H9 (cell line): ENCODE measurements around the gene STAB1. TPM values are rescaled to one million over a fixed set of nuclear protein-coding genes. Genes with fewer than 3 reads are reported as not detected.

ENCODE experiments used
- DNase-seq: peaks from one replicate; pipeline ENCODE4 v3.0.0-alpha.2; 2017
- H2AFZ ChIP-seq: one replicate; pipeline ENCODE4 v1.6.1; 2013; ENCODE audit warnings: mild to moderate bottlenecking, low read length, control low read depth, moderate library complexity
- H2AK5ac ChIP-seq: 2 replicates; pipeline ENCODE4 v1.6.1; 2013; ENCODE audit warnings: low read length, control low read depth, mixed read lengths; ENCODE audit not compliant: insufficient read length
- H2BK120ac ChIP-seq: one replicate; pipeline ENCODE4 v1.6.1; 2013; ENCODE audit warnings: low read depth, mild to moderate bottlenecking, low read length, control low read depth, inconsistent platforms; ENCODE audit not compliant: poor library complexity, severe bottlenecking
- H2BK12ac ChIP-seq: 2 replicates; pipeline ENCODE4 v1.6.1; 2013; ENCODE audit warnings: low read length, control low read depth, mixed read lengths, low read depth; ENCODE audit not compliant: insufficient read length
- H2BK15ac ChIP-seq: 2 replicates; pipeline ENCODE4 v1.6.1; 2013; ENCODE audit warnings: low read depth, low read length, control low read depth
- H2BK20ac ChIP-seq: one replicate; pipeline ENCODE4 v1.6.1; 2013; ENCODE audit warnings: low read depth, mild to moderate bottlenecking, low read length, control low read depth, inconsistent platforms; ENCODE audit not compliant: poor library complexity, severe bottlenecking
- H2BK5ac ChIP-seq: 2 replicates; pipeline ENCODE4 v1.6.1; 2013; ENCODE audit warnings: low read length, control low read depth, mixed read lengths; ENCODE audit not compliant: insufficient read length
- H3K14ac ChIP-seq: 2 replicates; pipeline ENCODE4 v1.6.1; 2013; ENCODE audit warnings: low read length, control low read depth; ENCODE audit not compliant: insufficient read depth
- H3K18ac ChIP-seq: 2 replicates; pipeline ENCODE4 v1.6.1; 2013; ENCODE audit warnings: low read depth, mild to moderate bottlenecking, mixed read lengths, low read length, control low read depth; ENCODE audit not compliant: insufficient read length
- H3K23ac ChIP-seq: 2 replicates; pipeline ENCODE4 v1.6.1; 2013; ENCODE audit warnings: low read length, control low read depth, mixed read lengths, low read depth; ENCODE audit not compliant: insufficient read length
- H3K23me2 ChIP-seq: 2 replicates; pipeline ENCODE4 v1.6.1; 2013; ENCODE audit warnings: low read depth, mild to moderate bottlenecking, mixed read lengths, low read length, control low read depth; ENCODE audit not compliant: insufficient read length, poor library complexity, severe bottlenecking
- H3K27ac ChIP-seq: 2 replicates; pipeline ENCODE4 v1.5.1; 2013; ENCODE audit warnings: low read length, control low read depth, mixed read lengths, low read depth; ENCODE audit not compliant: insufficient read length
- H3K27me3 ChIP-seq: 2 replicates; pipeline ENCODE4 v1.6.1; 2013; ENCODE audit warnings: low read length, control low read depth, inconsistent platforms; ENCODE audit not compliant: insufficient read depth
- H3K4ac ChIP-seq: 2 replicates; pipeline ENCODE4 v1.6.1; 2013; ENCODE audit warnings: low read depth, mild to moderate bottlenecking, control low read depth, inconsistent platforms, low read length, moderate library complexity
- H3K4me1 ChIP-seq: 2 replicates; pipeline ENCODE4 v1.6.1; 2013; ENCODE audit warnings: low read length, control low read depth, inconsistent platforms; ENCODE audit not compliant: insufficient read depth
- H3K4me2 ChIP-seq: 2 replicates; pipeline ENCODE4 v1.6.1; 2013; ENCODE audit warnings: low read length, control low read depth, mixed read lengths; ENCODE audit not compliant: insufficient read length, insufficient read depth
- H3K56ac ChIP-seq: 2 replicates; pipeline ENCODE4 v1.6.1; 2013; ENCODE audit warnings: low read depth, mild to moderate bottlenecking, mixed read lengths, low read length, control low read depth; ENCODE audit not compliant: insufficient read length
- H3K79me1 ChIP-seq: 2 replicates; pipeline ENCODE4 v1.6.1; 2013; ENCODE audit warnings: low read depth, mild to moderate bottlenecking, moderate library complexity, low read length, control low read depth, inconsistent platforms; ENCODE audit not compliant: insufficient read depth, poor library complexity, severe bottlenecking
- H3K79me2 ChIP-seq: 2 replicates; pipeline ENCODE4 v1.6.1; 2013; ENCODE audit warnings: low read length, control low read depth, inconsistent platforms; ENCODE audit not compliant: insufficient read depth
- H3K9ac ChIP-seq: 2 replicates; pipeline ENCODE4 v1.6.1; 2013; ENCODE audit warnings: low read length, control low read depth, mixed read lengths; ENCODE audit not compliant: insufficient read length; ENCODE audit errors: extremely low read depth
- H3K9me3 ChIP-seq: one replicate; pipeline ENCODE4 v1.6.1; 2013; ENCODE audit warnings: low read depth, low read length, inconsistent platforms; ENCODE audit not compliant: control insufficient read depth
- H3T11ph ChIP-seq: one replicate; pipeline ENCODE4 v1.6.1; 2013; ENCODE audit warnings: mild to moderate bottlenecking, low read length, control low read depth, inconsistent platforms
- H4K20me1 ChIP-seq: one replicate; pipeline ENCODE4 v1.6.1; 2013; ENCODE audit not compliant: control insufficient read depth, insufficient read length, insufficient read depth
- H4K5ac ChIP-seq: 2 replicates; pipeline ENCODE4 v1.6.1; 2013; ENCODE audit warnings: low read depth, mild to moderate bottlenecking, mixed read lengths, low read length, control low read depth; ENCODE audit not compliant: insufficient read length
- H4K8ac ChIP-seq: replicated peaks from 2 replicates; pipeline ENCODE4 v1.6.1; 2013; ENCODE audit warnings: low read length, control low read depth, mixed read lengths, low read depth; ENCODE audit not compliant: insufficient read length
- H4K91ac ChIP-seq: 2 replicates; pipeline ENCODE4 v1.6.1; 2013; ENCODE audit warnings: low read depth, mild to moderate bottlenecking, moderate library complexity, mixed read lengths, low read length, control low read depth; ENCODE audit not compliant: insufficient read length
- H3K27ac Mint-ChIP-seq, 3 experiments: 2 replicates in 2 of 3; 3 replicates in 1 of 3; pipeline ENCODE4 v1.8.0; 2020 to 2021; ENCODE audit warnings: mixed read lengths in 3 of 3, mild to moderate bottlenecking in 1 of 3, moderate library complexity in 1 of 3
- H3K27me3 Mint-ChIP-seq: 2 replicates; pipeline ENCODE4 v1.8.0; 2021; ENCODE audit warnings: low read depth, mild to moderate bottlenecking, moderate library complexity, mixed read lengths
- H3K36me3 Mint-ChIP-seq, 3 experiments: 2 replicates in 2 of 3; 3 replicates in 1 of 3; pipeline ENCODE4 v1.8.0; 2020 to 2021; ENCODE audit warnings: low read depth in 3 of 3, mixed read lengths in 3 of 3; ENCODE audit not compliant: insufficient read depth in 1 of 3
- H3K4me1 Mint-ChIP-seq, 2 experiments: 2 replicates each; pipeline ENCODE4 v1.8.0; 2020; ENCODE audit warnings: mixed read lengths in 2 of 2
- H3K4me3 Mint-ChIP-seq, 2 experiments: 2 replicates in 1 of 2; 3 replicates in 1 of 2; pipeline ENCODE4 v1.8.0; 2020 to 2021; ENCODE audit warnings: mild to moderate bottlenecking in 2 of 2, mixed read lengths in 2 of 2, moderate library complexity in 1 of 2
- H3K9me3 Mint-ChIP-seq, 2 experiments: 2 replicates in 1 of 2; 3 replicates in 1 of 2; pipeline ENCODE4 v1.8.0; 2020; ENCODE audit warnings: mild to moderate bottlenecking in 2 of 2, mixed read lengths in 2 of 2, moderate library complexity in 1 of 2
- CTCF ChIP-seq: fragments of 200-600 bp; sonication (generic); conservative IDR thresholded peaks from 3 replicates; pipeline ENCODE4 v1.8.0; 2021; ENCODE audit warnings: antibody characterized with exemption, mild to moderate bottlenecking
- WGBS: extraction: QIAGEN DNeasy Blood & Tissue Kit; methylation state at CpG from one replicate; pipeline ENCODE4 v1.1.7; 2013; ENCODE audit warnings: missing lambda C conversion rate, low lambda C conversion rate, mixed read lengths; ENCODE audit not compliant: insufficient read length; ENCODE audit errors: extremely low coverage; 5-methylcytosine and 5-hydroxymethylcytosine counted together
- total RNA-seq: library from RNA; stranded (reverse); gene quantifications from 2 replicates; pipeline ENCODE4 v1.2.1, GENCODE V29; 2021

Gene STAB1
- total RNA-seq, 1 experiment from 2014 or later = 1.5 TPM

- Histone ChIP-seq H3K9me3 (no peaks in the 10 kb centered on the region), H3T11ph (no peak overlapping the region), H3K27me3 (no peaks in the 10 kb centered on the region), H3K56ac (no peak overlapping the region), H3K4me1 (no peaks in the 10 kb centered on the region), H3K27ac (no peak overlapping the region), H2BK5ac (no peak overlapping the region), H3K23me2 (no peaks in the 10 kb centered on the region), H3K23ac (no peak overlapping the region), H2AFZ (no peak overlapping the region), H3K79me2 (no peaks in the 10 kb centered on the region), H2BK12ac (no peak overlapping the region), H4K20me1 (no peaks in the 10 kb centered on the region), H3K18ac (no peak overlapping the region), H3K4ac (no peak overlapping the region), H2BK15ac (no peak overlapping the region), H4K8ac (no peak overlapping the region), H3K4me2 (no peak overlapping the region), H3K14ac (no peak overlapping the region), H2BK120ac (no peak overlapping the region), H4K5ac (no peak overlapping the region), H3K9ac (no peak overlapping the region), H4K91ac (no peak overlapping the region), H3K79me1 (no peaks in the 10 kb centered on the region), H2AK5ac (no peak overlapping the region), H2BK20ac (no peak overlapping the region)
- H3K27ac Mint-ChIP-seq = peak overlapping the region; percentile 25 to 51 (median 34); a peak in 3 of 7 replicates
- H3K4me1 Mint-ChIP-seq = no peaks in the 10 kb centered on the region; a peak in 2 of 4 replicates
- H3K36me3 Mint-ChIP-seq = peaks cover 41 to 93% (median 92%) of the 10 kb centered on the region in 3 experiments; a peak in 6 of 7 replicates
- no peak overlapping the region for H3K4me3 Mint-ChIP-seq
- no CpG with 5 or more reads among the region's 23 CpGs for WGBS
- no peaks in the 10 kb centered on the region for H3K27me3 Mint-ChIP-seq
- peak; percentile 90 for TF ChIP-seq CTCF
- DNase-seq = peak; percentile 88
- no peaks in the 10 kb centered on the region for H3K9me3 Mint-ChIP-seq
These were observed 13.2 kb upstream of the STAB1 start for GRCh38 chr3:52481819-52482521.
